ENCODE results near the gene TRIM13.

GRCh38 chr13:49953560-49953959, 43.3 kb upstream of the TRIM13 start:
- TF ChIP-seq POLR2A (IDR thresholded peaks at IDR 0.05; ENCODE audit: extremely low read depth, insufficient read length) (no peak), CTCF (IDR thresholded peaks at IDR 0.05; ENCODE audit: low read depth, low read length) (no peak)

Measured in NB4 (cell line).